ENCODE measurements around the gene AKAP13. TPM values are rescaled to one million over a fixed set of nuclear protein-coding genes. Genes with fewer than 3 reads are reported as not detected.

The AKAP13 gene
- total RNA-seq, 1 donor from 2014 or later = 73.8 TPM

DNA sequence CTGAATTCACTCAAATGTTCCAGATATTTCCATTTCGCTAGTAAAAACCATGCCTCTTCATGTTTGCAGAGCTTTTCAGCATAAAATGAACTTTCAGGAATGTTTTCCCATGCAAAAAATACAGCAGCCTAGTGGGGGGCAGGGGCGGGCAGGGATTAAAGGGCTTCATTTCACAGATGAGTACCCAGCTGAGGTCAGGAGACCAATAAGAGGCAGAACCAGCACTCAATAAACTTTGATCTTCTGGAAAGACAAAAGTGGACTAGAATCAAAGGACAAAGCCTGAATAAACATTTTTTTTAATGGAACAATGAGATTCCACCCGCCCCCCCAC, 406.3 kb downstream of the AKAP13 start:
- H4K20me1 ChIP-seq (ENCODE audit: low read depth) = peaks cover 93% of the 10 kb centered on the region
- TF ChIP-seq EZH2phosphoT487 (IDR thresholded peaks at IDR 0.05) (no peak), EZH2 (IDR thresholded peaks at IDR 0.05) (no peak)
- TF ChIP-seq, protein P1, sequence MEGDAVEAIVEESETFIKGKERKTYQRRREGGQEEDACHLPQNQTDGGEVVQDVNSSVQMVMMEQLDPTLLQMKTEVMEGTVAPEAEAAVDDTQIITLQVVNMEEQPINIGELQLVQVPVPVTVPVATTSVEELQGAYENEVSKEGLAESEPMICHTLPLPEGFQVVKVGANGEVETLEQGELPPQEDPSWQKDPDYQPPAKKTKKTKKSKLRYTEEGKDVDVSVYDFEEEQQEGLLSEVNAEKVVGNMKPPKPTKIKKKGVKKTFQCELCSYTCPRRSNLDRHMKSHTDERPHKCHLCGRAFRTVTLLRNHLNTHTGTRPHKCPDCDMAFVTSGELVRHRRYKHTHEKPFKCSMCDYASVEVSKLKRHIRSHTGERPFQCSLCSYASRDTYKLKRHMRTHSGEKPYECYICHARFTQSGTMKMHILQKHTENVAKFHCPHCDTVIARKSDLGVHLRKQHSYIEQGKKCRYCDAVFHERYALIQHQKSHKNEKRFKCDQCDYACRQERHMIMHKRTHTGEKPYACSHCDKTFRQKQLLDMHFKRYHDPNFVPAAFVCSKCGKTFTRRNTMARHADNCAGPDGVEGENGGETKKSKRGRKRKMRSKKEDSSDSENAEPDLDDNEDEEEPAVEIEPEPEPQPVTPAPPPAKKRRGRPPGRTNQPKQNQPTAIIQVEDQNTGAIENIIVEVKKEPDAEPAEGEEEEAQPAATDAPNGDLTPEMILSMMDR (IDR thresholded peaks at IDR 0.05) = no peak
- H3K27me3 ChIP-seq = no peaks in the 10 kb centered on the region
- no peak overlapping the region for H3K4me3 ChIP-seq
- H2AFZ ChIP-seq (replicated peaks) = no peak overlapping the region
- H3K9me3 ChIP-seq (ENCODE audit: low read depth) = no peaks in the 10 kb centered on the region
- peak overlapping the region; percentile 61 for H3K4me2 ChIP-seq
- Mint-ChIP-seq H3K27ac (peak overlapping the region; percentile 82), H3K27me3 (ENCODE audit: insufficient read depth, low read depth) (peaks cover 5% of the 10 kb centered on the region), H3K4me3 (peak overlapping the region; percentile 46), H3K36me3 (peaks cover 34% of the 10 kb centered on the region), H3K4me1 (peaks cover 75% of the 10 kb centered on the region), H3K9me3 (peaks cover 3% of the 10 kb centered on the region)
- H3K79me2 ChIP-seq (ENCODE audit: low read depth) = peaks cover 97% of the 10 kb centered on the region
- DNase-seq (ENCODE audit: low spot score) = peak; percentile 32
- H3K4me1 ChIP-seq = peaks cover 33% of the 10 kb centered on the region
- H3K27ac ChIP-seq = no peak overlapping the region
- H3K9ac ChIP-seq = no peak overlapping the region
- H3F3A ChIP-seq (ENCODE audit: low read depth) = no peaks in the 10 kb centered on the region
- no peaks in the 10 kb centered on the region for H3K36me3 ChIP-seq

DNA sequence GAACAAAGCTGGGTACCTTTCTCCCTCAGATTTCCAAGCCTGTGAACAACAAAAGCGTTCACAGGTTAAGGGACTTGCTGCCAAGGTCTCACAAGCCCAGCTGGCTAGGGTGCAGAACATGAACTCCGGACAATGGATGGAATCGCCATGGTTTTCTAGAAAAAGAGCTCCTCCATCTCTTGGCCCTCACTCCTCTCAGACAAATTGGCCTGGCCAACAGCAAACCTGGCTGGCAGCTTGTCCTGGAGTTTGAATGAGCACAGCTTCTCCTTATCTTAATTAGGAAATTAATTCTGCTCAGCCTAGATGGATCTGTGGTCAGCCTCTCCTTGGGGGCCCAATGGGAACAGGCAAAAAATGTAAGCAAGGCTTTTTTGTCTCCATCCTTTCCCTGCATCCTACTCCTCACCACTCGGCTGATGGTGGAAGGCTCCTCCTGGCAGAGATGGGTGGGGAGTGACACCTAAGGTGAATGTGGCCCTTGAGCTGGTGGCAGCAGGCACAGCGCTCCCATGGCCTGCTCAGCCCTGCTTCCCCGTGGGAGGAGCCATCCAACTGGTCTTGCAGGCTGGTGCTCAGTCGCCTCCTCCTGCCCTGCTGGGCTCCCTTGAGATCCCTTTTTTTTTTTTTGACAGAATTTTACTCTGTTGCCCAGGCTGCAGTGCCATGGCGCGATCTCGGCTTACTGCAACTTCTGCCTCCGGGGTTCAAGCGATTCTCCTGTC, 408.5 kb downstream of the AKAP13 start:
- Mint-ChIP-seq H3K36me3 (peaks cover 31% of the 10 kb centered on the region), H3K4me3 (peak overlapping the region; percentile 8), H3K4me1 (peaks cover 80% of the 10 kb centered on the region), H3K9me3 (peaks cover 3% of the 10 kb centered on the region), H3K27ac (no peak overlapping the region), H3K27me3 (ENCODE audit: insufficient read depth, low read depth) (peaks cover 9% of the 10 kb centered on the region)
- Histone ChIP-seq H3K79me2 (ENCODE audit: low read depth) (peaks cover 99% of the 10 kb centered on the region), H3K36me3 (no peaks in the 10 kb centered on the region), H3K4me3 (no peak overlapping the region), H3K9ac (no peak overlapping the region), H3F3A (ENCODE audit: low read depth) (no peaks in the 10 kb centered on the region), H3K4me1 (peaks cover 31% of the 10 kb centered on the region), H3K27ac (no peak overlapping the region), H3K9me3 (ENCODE audit: low read depth) (no peaks in the 10 kb centered on the region), H2AFZ (replicated peaks) (no peak overlapping the region), H3K4me2 (no peak overlapping the region), H3K27me3 (no peaks in the 10 kb centered on the region), H4K20me1 (ENCODE audit: low read depth) (peaks cover 94% of the 10 kb centered on the region)
- TF ChIP-seq EZH2 (IDR thresholded peaks at IDR 0.05) = no peak
- no peak for TF ChIP-seq EZH2phosphoT487 (IDR thresholded peaks at IDR 0.05)
- TF ChIP-seq, protein P1 (IDR thresholded peaks at IDR 0.05) = no peak
- DNase-seq (ENCODE audit: low spot score) = no peak

DNA sequence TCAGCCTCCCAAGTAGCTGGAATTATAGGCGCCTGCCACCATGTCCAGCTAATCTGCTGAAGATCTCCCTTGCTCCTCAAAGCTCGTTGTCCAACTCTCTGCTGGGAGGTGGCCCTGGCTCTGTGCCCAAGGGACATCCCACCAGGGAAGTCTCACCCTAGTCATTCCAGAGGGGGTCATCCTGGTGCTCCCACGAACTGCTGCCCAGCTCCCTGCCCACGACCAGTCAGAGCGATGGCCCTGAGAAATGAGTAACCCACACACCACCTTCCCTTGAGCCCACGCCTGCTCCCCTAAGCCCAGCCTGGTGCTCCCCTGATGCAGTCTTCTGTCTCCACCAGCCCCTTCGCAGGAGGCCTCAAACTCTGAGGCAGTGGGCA, 409.1 kb downstream of the AKAP13 start:
- no peak overlapping the region for H3K4me2 ChIP-seq
- H3K79me2 ChIP-seq (ENCODE audit: low read depth) = peaks cover 99% of the 10 kb centered on the region
- Mint-ChIP-seq H3K36me3 (peaks cover 30% of the 10 kb centered on the region), H3K27ac (peak overlapping the region; percentile 79), H3K27me3 (ENCODE audit: insufficient read depth, low read depth) (peaks cover 10% of the 10 kb centered on the region), H3K9me3 (peaks cover 3% of the 10 kb centered on the region), H3K4me3 (peak overlapping the region; percentile 33), H3K4me1 (peaks cover 79% of the 10 kb centered on the region)
- DNase-seq (ENCODE audit: low spot score) = no peak
- no peaks in the 10 kb centered on the region for H3F3A ChIP-seq (ENCODE audit: low read depth)
- no peaks in the 10 kb centered on the region for H3K9me3 ChIP-seq (ENCODE audit: low read depth)
- H4K20me1 ChIP-seq (ENCODE audit: low read depth) = peaks cover 92% of the 10 kb centered on the region
- H3K4me1 ChIP-seq = peaks cover 31% of the 10 kb centered on the region
- no peak overlapping the region for H2AFZ ChIP-seq (replicated peaks)
- H3K36me3 ChIP-seq = no peaks in the 10 kb centered on the region
- H3K4me3 ChIP-seq = no peak overlapping the region
- no peaks in the 10 kb centered on the region for H3K27me3 ChIP-seq
- H3K27ac ChIP-seq = no peak overlapping the region
- no peak overlapping the region for H3K9ac ChIP-seq
- TF ChIP-seq, protein P1 (IDR thresholded peaks at IDR 0.05) = no peak
- no peak for TF ChIP-seq EZH2phosphoT487 (IDR thresholded peaks at IDR 0.05)
- TF ChIP-seq EZH2 (IDR thresholded peaks at IDR 0.05) = no peak

Data from neural progenitor cell (in vitro differentiated cells).